ENCODE results near the gene RAB44. TPM values are rescaled to one million over a fixed set of nuclear protein-coding genes. Genes with fewer than 3 reads are reported as not detected.

The RAB44 gene
- total and polyA plus RNA-seq, 7 donors, result 0.01 to 0.06 TPM; not detected in 5

- H3K4me3 ChIP-seq, result no peak overlapping the region
- 77 to 83% (median 79%) methylated on average over 14 of the region's 14 CpGs for whole genome bisulfite sequencing, 3 donors
- no peaks in the 10 kb centered on the region for H3K36me3 ChIP-seq (ENCODE audit: insufficient read depth in 1 of 2, low read depth in 1 of 2)
- no peaks in the 10 kb centered on the region for H3K4me1 ChIP-seq
- DNase-seq (no peak), ATAC-seq (no peak)
- H3K9me3 ChIP-seq, result peaks cover 4% of the 10 kb centered on the region
- H3K27ac ChIP-seq, result no peak overlapping the region
- TF ChIP-seq, protein P1, sequence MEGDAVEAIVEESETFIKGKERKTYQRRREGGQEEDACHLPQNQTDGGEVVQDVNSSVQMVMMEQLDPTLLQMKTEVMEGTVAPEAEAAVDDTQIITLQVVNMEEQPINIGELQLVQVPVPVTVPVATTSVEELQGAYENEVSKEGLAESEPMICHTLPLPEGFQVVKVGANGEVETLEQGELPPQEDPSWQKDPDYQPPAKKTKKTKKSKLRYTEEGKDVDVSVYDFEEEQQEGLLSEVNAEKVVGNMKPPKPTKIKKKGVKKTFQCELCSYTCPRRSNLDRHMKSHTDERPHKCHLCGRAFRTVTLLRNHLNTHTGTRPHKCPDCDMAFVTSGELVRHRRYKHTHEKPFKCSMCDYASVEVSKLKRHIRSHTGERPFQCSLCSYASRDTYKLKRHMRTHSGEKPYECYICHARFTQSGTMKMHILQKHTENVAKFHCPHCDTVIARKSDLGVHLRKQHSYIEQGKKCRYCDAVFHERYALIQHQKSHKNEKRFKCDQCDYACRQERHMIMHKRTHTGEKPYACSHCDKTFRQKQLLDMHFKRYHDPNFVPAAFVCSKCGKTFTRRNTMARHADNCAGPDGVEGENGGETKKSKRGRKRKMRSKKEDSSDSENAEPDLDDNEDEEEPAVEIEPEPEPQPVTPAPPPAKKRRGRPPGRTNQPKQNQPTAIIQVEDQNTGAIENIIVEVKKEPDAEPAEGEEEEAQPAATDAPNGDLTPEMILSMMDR (IDR thresholded peaks at IDR 0.05), result no peak
- no peaks in the 10 kb centered on the region for H3K27me3 ChIP-seq (ENCODE audit: insufficient read depth in 3 of 3, low read length in 2 of 3)
- intact Hi-C loops (cut with DNase I), result no loop called here
Measured at GRCh38 chr6:36746251-36746650, 48.6 kb downstream of the RAB44 start.

DNA sequence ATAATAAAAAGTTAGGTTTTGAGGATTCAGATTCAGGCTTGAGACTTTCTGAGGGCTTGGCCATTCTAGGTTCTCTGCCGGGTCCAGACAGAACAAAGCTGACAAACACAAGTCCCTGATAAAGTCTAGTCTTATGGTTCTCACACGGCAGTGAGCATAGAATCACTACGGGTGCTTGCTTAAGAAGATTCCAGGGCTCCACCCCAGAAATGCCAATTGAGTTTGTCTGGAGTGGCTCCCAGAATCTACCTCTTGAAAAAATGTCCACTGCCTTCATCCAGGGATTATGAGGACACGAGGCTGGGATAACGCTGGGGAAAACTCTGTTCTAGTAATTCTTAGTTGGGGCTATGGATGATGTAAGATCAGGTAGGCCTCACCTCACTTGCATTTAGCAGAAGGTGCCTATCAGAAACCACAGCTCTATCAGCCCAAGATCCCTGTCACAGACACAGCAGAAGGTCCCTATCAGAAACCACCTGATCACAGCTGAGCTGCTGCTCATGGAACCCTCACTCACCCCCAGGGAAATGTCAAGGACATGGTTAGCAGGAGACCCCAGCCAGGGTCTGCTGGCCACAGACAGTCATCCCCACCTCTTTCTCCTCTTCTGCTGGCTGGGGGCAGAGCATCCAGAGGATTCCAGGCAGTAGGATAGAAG, 52.3 kb downstream of the RAB44 start:
- ATAC-seq, result no peak
- H3K27me3 ChIP-seq (ENCODE audit: insufficient read depth in 3 of 3, low read length in 2 of 3), result no peaks in the 10 kb centered on the region
- TF ChIP-seq, protein P1 (IDR thresholded peaks at IDR 0.05), result no peak
- no peaks in the 10 kb centered on the region for H3K36me3 ChIP-seq (ENCODE audit: insufficient read depth in 1 of 2, low read depth in 1 of 2)
- H3K27ac ChIP-seq, result no peak overlapping the region
- no peak overlapping the region for H3K4me3 ChIP-seq
- DNase-seq, result no peak
- H3K9me3 ChIP-seq, result peaks cover 4% of the 10 kb centered on the region
- H3K4me1 ChIP-seq, result peaks cover 22% of the 10 kb centered on the region
- WGBS, 3 donors, result 84 to 96% (median 89%) methylated on average over 5 of the region's 5 CpGs
- intact Hi-C loops (cut with DNase I), result loop anchor here (5.0 to 10.0 kb wide), 2 partner anchors 53 to 325 kb away; partner anchors contain the start of gene RAB44 (in 1 of the 2)

DNA sequence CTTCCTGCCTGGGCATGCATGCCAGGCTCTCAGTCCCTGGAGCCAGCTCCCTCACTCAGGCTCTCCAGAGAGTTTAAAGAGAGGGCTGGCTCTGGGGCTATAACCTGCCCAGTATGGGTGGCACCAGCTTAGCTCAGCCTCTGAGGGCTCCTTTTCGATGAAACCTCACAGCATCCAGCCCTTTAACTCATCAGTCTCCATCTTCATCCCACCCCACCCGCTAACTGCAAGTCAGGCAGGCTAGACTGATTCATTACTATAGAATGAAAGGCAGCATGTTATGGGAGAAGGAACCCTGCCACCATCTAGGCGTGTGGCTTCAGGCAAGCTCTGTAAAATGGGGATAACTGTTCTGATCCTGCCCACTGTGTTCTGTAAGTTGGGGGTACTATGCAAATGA, 53.5 kb downstream of the RAB44 start:
- Histone ChIP-seq H3K4me1 (peaks cover 26% of the 10 kb centered on the region), H3K9me3 (peaks cover 4% of the 10 kb centered on the region), H3K27ac (no peak overlapping the region), H3K27me3 (ENCODE audit: insufficient read depth in 3 of 3, low read length in 2 of 3) (no peaks in the 10 kb centered on the region), H3K36me3 (ENCODE audit: insufficient read depth in 1 of 2, low read depth in 1 of 2) (no peaks in the 10 kb centered on the region), H3K4me3 (no peak overlapping the region)
- WGBS, 3 donors, result 97 to 100% (median 98%) methylated on average over 3 of the region's 3 CpGs
- DNase-seq (no peak), ATAC-seq (no peak)
- TF ChIP-seq, protein P1 (IDR thresholded peaks at IDR 0.05), result no peak
- intact Hi-C loops (cut with DNase I), result loop anchor here (5.0 to 10.0 kb wide), 2 partner anchors 54 to 326 kb away; partner anchors contain the start of gene RAB44 (in 1 of the 2)

DNA sequence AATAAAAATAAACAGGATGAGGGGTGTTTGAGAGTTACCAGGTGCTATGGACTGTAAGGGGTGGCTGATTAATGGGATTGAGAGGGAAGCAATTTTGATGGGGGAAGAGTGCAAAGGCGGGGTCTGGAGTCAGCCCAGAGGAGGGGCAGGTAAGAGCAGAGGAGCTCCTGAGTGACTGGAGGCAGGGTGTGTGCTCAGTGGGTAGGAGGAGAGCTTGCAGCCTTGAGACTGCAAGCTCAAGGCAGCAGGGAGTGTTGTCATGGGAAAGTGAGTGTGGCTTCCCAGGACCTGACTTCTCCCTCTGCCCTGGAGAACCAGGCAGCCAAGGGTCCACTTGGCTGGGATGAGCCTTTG, 54.2 kb downstream of the RAB44 start:
- no peaks in the 10 kb centered on the region for H3K36me3 ChIP-seq (ENCODE audit: insufficient read depth in 1 of 2, low read depth in 1 of 2)
- intact Hi-C loops (cut with DNase I), result loop anchor here (5.0 to 10.0 kb wide), 2 partner anchors 55 to 327 kb away; partner anchors contain the start of gene RAB44 (in 1 of the 2)
- DNase-seq (no peak), ATAC-seq (no peak)
- H3K4me1 ChIP-seq, result peaks cover 26% of the 10 kb centered on the region
- H3K9me3 ChIP-seq, result peaks cover 4% of the 10 kb centered on the region
- TF ChIP-seq, protein P1 (IDR thresholded peaks at IDR 0.05), result no peak
- peak overlapping the region; percentile 64 for H3K27ac ChIP-seq
- no peak overlapping the region for H3K4me3 ChIP-seq
- 0 to 39% (median 33%) methylated on average over 1 of the region's 1 CpG for WGBS, 3 donors
- H3K27me3 ChIP-seq (ENCODE audit: insufficient read depth in 3 of 3, low read length in 2 of 3), result no peaks in the 10 kb centered on the region

Data from psoas muscle (tissue), 8 donors.